K562 (cell line): Measurements from ENCODE around the gene KLHDC10. TPM values are rescaled to one million over a fixed set of nuclear protein-coding genes. Genes with fewer than 3 reads are reported as not detected.
A peak's percentile ranks its signal among the peaks of the same experiment; 100 is the strongest.

Experiments
- FOXA3 ChIP-seq, 2 experiments: fragments of 450-650 bp in 1 of 2; sonication (generic) in 1 of 2; formaldehyde crosslinking; IDR thresholded peaks in 1 of 2; conservative IDR thresholded peaks in 1 of 2; 2 replicates each; pipeline versions ENCODE4 v1.4.0 to v1.8.0; 2020 to 2022; ENCODE audit warnings: mild to moderate bottlenecking in 2 of 2, missing genetic modification reagents in 1 of 2
- MYNN ChIP-seq, 2 experiments: sonication (generic); formaldehyde crosslinking in 1 of 2; IDR thresholded peaks; 2 replicates each; pipeline versions ENCODE4 v1.5.0 to v1.6.1; 2016 to 2020; ENCODE audit warnings: antibody characterized with exemption in 1 of 2, missing genetic modification reagents in 1 of 2
- SFPQ ChIP-seq: fragments of 200-400 bp; formaldehyde crosslinking; IDR thresholded peaks from 2 replicates; pipeline ENCODE4 v1.6.1; 2017; ENCODE audit warnings: mild to moderate bottlenecking, low read depth, low read length, moderate library complexity
- ZBTB40 ChIP-seq, 2 experiments: fragments of 450-650 bp in 1 of 2; sonication (generic) in 1 of 2; formaldehyde crosslinking in 1 of 2; IDR thresholded peaks; 2 replicates each; pipeline versions ENCODE4 v1.7.1 to v1.9.0; 2016 to 2022; ENCODE audit warnings: inconsistent platforms in 1 of 2, mild to moderate bottlenecking in 1 of 2, missing genetic modification reagents in 1 of 2
- ZNF175 ChIP-seq: fragments of 200-800 bp; sonication (Bioruptor generic); IDR thresholded peaks from 2 replicates; pipeline ENCODE4 v1.6.1; 2016; ENCODE audit warnings: low read depth, mild to moderate bottlenecking, missing genetic modification characterization, missing compliant biosample characterization
- ZNF395 ChIP-seq: fragments of 200-800 bp; sonication (Bioruptor generic); IDR thresholded peaks from 2 replicates; pipeline ENCODE4 v1.6.1; 2017; ENCODE audit warnings: missing genetic modification characterization, missing compliant biosample characterization
- ZNF592 ChIP-seq: fragments of 450-650 bp; IDR thresholded peaks from 2 replicates; pipeline ENCODE4 v1.6.1; 2017; ENCODE audit warnings: antibody characterized with exemption, mild to moderate bottlenecking
- polyA plus RNA-seq, 8 experiments: library from polyadenylated mRNA; depleted of rRNA in 4 of 8; stranded (reverse) in 5 of 8; unstranded in 3 of 8; fragments of >200 nt; fragmentation: Nextera tagmentation in 2 of 8; fragmentation: Illumina TruSeq in 1 of 8; extraction: Ambion mirVana in 2 of 8; extraction: Trizol in 1 of 8; gene quantifications; 2 replicates each; pipeline versions ENCODE4 v1.2.1 to v1.2.3, GENCODE V29; 2011 to 2014; ENCODE audit warnings: inconsistent platforms in 1 of 8, missing spikeins in 1 of 8
- total RNA-seq, 7 experiments: library from RNA; depleted of rRNA in 6 of 7; stranded (reverse); fragments of >200 nt in 6 of 7; fragmentation: Illumina TruSeq in 2 of 7; extraction: Trizol in 2 of 7; gene quantifications; 2 replicates each; pipeline versions ENCODE4 v1.2.1 to v1.2.3, GENCODE V29; 2011 to 2021; ENCODE audit warnings: low replicate concordance in 1 of 7

The KLHDC10 gene
- total and polyA plus RNA-seq, 9 of the 15 experiments (the other 6 are each of a cell fraction or from before 2014, with no cell fraction given): 9.8 to 80.5 (median 31.4) TPM

GRCh38 chr7:130136579-130137167 is 66.3 kb downstream of the KLHDC10 start (continued):
- TF ChIP-seq ZBTB40 (IDR thresholded peaks at IDR 0.05): 0 out of 2 replicates have a peak, but pooled peaks have one; percentile 10
- TF ChIP-seq ZBTB40 (CRISPR knock-in tag; IDR thresholded peaks at IDR 0.05): no peak
- TF ChIP-seq SFPQ: no peak
- TF ChIP-seq ZNF592: 0 out of 2 replicates have a peak, but pooled peaks have one; percentile 49
- TF ChIP-seq ZNF395: peak; percentile 18; the same call in 1 of the 2 replicates
- peak in 1 of 2 experiments; percentile 22; a peak in 1 of 4 replicates for TF ChIP-seq FOXA3 (CRISPR knock-in tag; conservative IDR thresholded peaks at IDR 0.05 in 1 of 2, IDR thresholded peaks at IDR 0.05 in 1 of 2)
- peak; percentile 11; the same call in 1 of the 2 replicates for TF ChIP-seq ZNF175 (CRISPR knock-in tag)
- peak; percentile 46; the same call in 1 of the 2 replicates for TF ChIP-seq MYNN (IDR thresholded peaks at IDR 0.05)
- no peak for TF ChIP-seq MYNN (CRISPR knock-in tag; IDR thresholded peaks at IDR 0.05)
